ENCODE results near the gene PDGFA.

The PDGFA gene

GRCh38 chr7:457814-458510, 61.7 kb downstream of the PDGFA start:
- DNase-seq, result no peak

GRCh38 chr7:455110-455928, 64.3 kb downstream of the PDGFA start:
- no peak for DNase-seq

GRCh38 chr7:454356-455109, 65.1 kb downstream of the PDGFA start:
- DNase-seq, result no peak

- no peak for DNase-seq
Measured at GRCh38 chr7:453597-454306, 65.9 kb downstream of the PDGFA start.

- DNase-seq, result no peak
Measured at GRCh38 chr7:452791-453455, 66.7 kb downstream of the PDGFA start.

GRCh38 chr7:452226-452751, 67.4 kb downstream of the PDGFA start:
- DNase-seq, result no peak

- no peak for DNase-seq
Measured at GRCh38 chr7:451255-452225, 68.1 kb downstream of the PDGFA start.

- peak in 1 of 2 experiments; percentile 8 for DNase-seq
Measured at GRCh38 chr7:450741-451140, 68.9 kb downstream of the PDGFA start.

GRCh38 chr7:450036-450435, 69.6 kb downstream of the PDGFA start:
- no peak for DNase-seq

- DNase-seq, result no peak
Measured at GRCh38 chr7:449324-450019, 70.2 kb downstream of the PDGFA start.

- DNase-seq, result no peak
Measured at GRCh38 chr7:447523-447922, 72.1 kb downstream of the PDGFA start.

Measured in stimulated activated CD4-positive, alpha-beta T cell treated with anti-CD3 and anti-CD28 coated beads, Interleukin-4, amount 100 ng/mL, for 4 hours (primary cell).